ENCODE results near the gene PTGFRN. TPM values are rescaled to one million over a fixed set of nuclear protein-coding genes. Genes with fewer than 3 reads are reported as not detected.
"Not testable (repeated sequence)": the region's sequence is repeated elsewhere in the genome, so short reads cannot be mapped to it uniquely, and the experiment has no call there.

PTGFRN gene
- total RNA-seq, 1 donor from 2014 or later: 105 TPM

GRCh38 chr1:116939780-116940543, 30.2 kb downstream of the PTGFRN start:
- H3K9ac ChIP-seq (ENCODE audit: low read depth in 1 of 3, low read length in 3 of 3); H3K9me3 ChIP-seq (ENCODE audit: control insufficient read depth in 3 of 3, low read length in 3 of 3); H3K27me3 ChIP-seq (ENCODE audit: control insufficient read depth in 3 of 3, insufficient read depth in 3 of 3, low read length in 3 of 3); H3K36me3 ChIP-seq (ENCODE audit: control insufficient read depth in 3 of 3, insufficient read depth in 3 of 3, low read length in 3 of 3); H3K4me1 ChIP-seq (ENCODE audit: control insufficient read depth in 3 of 3, insufficient read depth in 3 of 3, low read length in 3 of 3); H3K4me3 ChIP-seq (ENCODE audit: low read length in 3 of 3); H3K27ac ChIP-seq (ENCODE audit: low read depth, low read length): not testable (repeated sequence)

- H3K36me3 ChIP-seq (ENCODE audit: control insufficient read depth in 3 of 3, insufficient read depth in 3 of 3, low read length in 3 of 3): peaks cover 0 to 4% (median 2%) of the 10 kb centered on the region in 3 donors
- H3K27ac ChIP-seq (ENCODE audit: low read depth, low read length): no peak overlapping the region
- no peak overlapping the region for H3K4me3 ChIP-seq (ENCODE audit: low read length in 3 of 3)
- peaks cover 0 to 4% (median 0%) of the 10 kb centered on the region in 3 donors for H3K27me3 ChIP-seq (ENCODE audit: control insufficient read depth in 3 of 3, insufficient read depth in 3 of 3, low read length in 3 of 3)
- no peaks in the 10 kb centered on the region for H3K9me3 ChIP-seq (ENCODE audit: control insufficient read depth in 3 of 3, low read length in 3 of 3)
- no peak overlapping the region for H3K9ac ChIP-seq (ENCODE audit: low read depth in 1 of 3, low read length in 3 of 3)
- H3K4me1 ChIP-seq (ENCODE audit: control insufficient read depth in 3 of 3, insufficient read depth in 3 of 3, low read length in 3 of 3): no peaks in the 10 kb centered on the region
Measured at GRCh38 chr1:116940814-116941599, 31.3 kb downstream of the PTGFRN start.

GRCh38 chr1:116941670-116942069, 32.0 kb downstream of the PTGFRN start:
- Histone ChIP-seq H3K36me3 (ENCODE audit: control insufficient read depth in 3 of 3, insufficient read depth in 3 of 3, low read length in 3 of 3) (peaks cover 0 to 4% (median 2%) of the 10 kb centered on the region in 3 donors), H3K27me3 (ENCODE audit: control insufficient read depth in 3 of 3, insufficient read depth in 3 of 3, low read length in 3 of 3) (peaks cover 0 to 4% (median 0%) of the 10 kb centered on the region in 3 donors), H3K9me3 (ENCODE audit: control insufficient read depth in 3 of 3, low read length in 3 of 3) (no peaks in the 10 kb centered on the region), H3K4me3 (ENCODE audit: low read length in 3 of 3) (no peak overlapping the region), H3K4me1 (ENCODE audit: control insufficient read depth in 3 of 3, insufficient read depth in 3 of 3, low read length in 3 of 3) (no peaks in the 10 kb centered on the region), H3K27ac (ENCODE audit: low read depth, low read length) (no peak overlapping the region), H3K9ac (ENCODE audit: low read depth in 1 of 3, low read length in 3 of 3) (no peak overlapping the region)

GRCh38 chr1:116942344-116942743, 32.6 kb downstream of the PTGFRN start:
- H3K27ac ChIP-seq (ENCODE audit: low read depth, low read length): no peak overlapping the region
- H3K9ac ChIP-seq (ENCODE audit: low read depth in 1 of 3, low read length in 3 of 3): no peak overlapping the region
- peaks cover 0 to 4% (median 2%) of the 10 kb centered on the region in 3 donors for H3K36me3 ChIP-seq (ENCODE audit: control insufficient read depth in 3 of 3, insufficient read depth in 3 of 3, low read length in 3 of 3)
- peaks cover 0 to 4% (median 0%) of the 10 kb centered on the region in 3 donors for H3K27me3 ChIP-seq (ENCODE audit: control insufficient read depth in 3 of 3, insufficient read depth in 3 of 3, low read length in 3 of 3)
- no peak overlapping the region for H3K4me3 ChIP-seq (ENCODE audit: low read length in 3 of 3)
- H3K4me1 ChIP-seq (ENCODE audit: control insufficient read depth in 3 of 3, insufficient read depth in 3 of 3, low read length in 3 of 3): peaks cover 0 to under 1% (median 0%) of the 10 kb centered on the region in 3 donors
- H3K9me3 ChIP-seq (ENCODE audit: control insufficient read depth in 3 of 3, low read length in 3 of 3): no peaks in the 10 kb centered on the region

GRCh38 chr1:116943438-116943837, 33.7 kb downstream of the PTGFRN start:
- Histone ChIP-seq H3K27ac (ENCODE audit: low read depth, low read length) (no peak overlapping the region), H3K4me1 (ENCODE audit: control insufficient read depth in 3 of 3, insufficient read depth in 3 of 3, low read length in 3 of 3) (peaks cover 0 to 11% (median 0%) of the 10 kb centered on the region in 3 donors), H3K36me3 (ENCODE audit: control insufficient read depth in 3 of 3, insufficient read depth in 3 of 3, low read length in 3 of 3) (peaks cover 0 to 4% (median 2%) of the 10 kb centered on the region in 3 donors), H3K9me3 (ENCODE audit: control insufficient read depth in 3 of 3, low read length in 3 of 3) (no peaks in the 10 kb centered on the region), H3K27me3 (ENCODE audit: control insufficient read depth in 3 of 3, insufficient read depth in 3 of 3, low read length in 3 of 3) (peaks cover 0 to 4% (median 0%) of the 10 kb centered on the region in 3 donors), H3K9ac (ENCODE audit: low read depth in 1 of 3, low read length in 3 of 3) (no peak overlapping the region), H3K4me3 (ENCODE audit: low read length in 3 of 3) (no peak overlapping the region)

- no peaks in the 10 kb centered on the region for H3K9me3 ChIP-seq (ENCODE audit: control insufficient read depth in 3 of 3, low read length in 3 of 3)
- H3K36me3 ChIP-seq (ENCODE audit: control insufficient read depth in 3 of 3, insufficient read depth in 3 of 3, low read length in 3 of 3): peaks cover 0 to 9% (median 2%) of the 10 kb centered on the region in 3 donors
- H3K4me1 ChIP-seq (ENCODE audit: control insufficient read depth in 3 of 3, insufficient read depth in 3 of 3, low read length in 3 of 3): peaks cover 0 to 22% (median 6%) of the 10 kb centered on the region in 3 donors
- H3K27me3 ChIP-seq (ENCODE audit: control insufficient read depth in 3 of 3, insufficient read depth in 3 of 3, low read length in 3 of 3): peaks cover 0 to 4% (median 0%) of the 10 kb centered on the region in 3 donors
- no peak overlapping the region for H3K4me3 ChIP-seq (ENCODE audit: low read length in 3 of 3)
- H3K27ac ChIP-seq (ENCODE audit: low read depth, low read length): no peak overlapping the region
- H3K9ac ChIP-seq (ENCODE audit: low read depth in 1 of 3, low read length in 3 of 3): no peak overlapping the region
Measured at GRCh38 chr1:116944613-116945012, 34.9 kb downstream of the PTGFRN start.

GRCh38 chr1:116945421-116945820, 35.7 kb downstream of the PTGFRN start:
- no peak overlapping the region for H3K9ac ChIP-seq (ENCODE audit: low read depth in 1 of 3, low read length in 3 of 3)
- no peak overlapping the region for H3K27ac ChIP-seq (ENCODE audit: low read depth, low read length)
- peaks cover 0 to 4% (median 0%) of the 10 kb centered on the region in 3 donors for H3K27me3 ChIP-seq (ENCODE audit: control insufficient read depth in 3 of 3, insufficient read depth in 3 of 3, low read length in 3 of 3)
- no peaks in the 10 kb centered on the region for H3K9me3 ChIP-seq (ENCODE audit: control insufficient read depth in 3 of 3, low read length in 3 of 3)
- no peak overlapping the region for H3K4me3 ChIP-seq (ENCODE audit: low read length in 3 of 3)
- H3K36me3 ChIP-seq (ENCODE audit: control insufficient read depth in 3 of 3, insufficient read depth in 3 of 3, low read length in 3 of 3): peaks cover 0 to 10% (median 2%) of the 10 kb centered on the region in 3 donors
- peaks cover 0 to 28% (median 8%) of the 10 kb centered on the region in 3 donors for H3K4me1 ChIP-seq (ENCODE audit: control insufficient read depth in 3 of 3, insufficient read depth in 3 of 3, low read length in 3 of 3)

GRCh38 chr1:116945996-116946395, 36.3 kb downstream of the PTGFRN start:
- Histone ChIP-seq H3K27me3 (ENCODE audit: control insufficient read depth in 3 of 3, insufficient read depth in 3 of 3, low read length in 3 of 3) (peaks cover 0 to 4% (median 0%) of the 10 kb centered on the region in 3 donors), H3K9ac (ENCODE audit: low read depth in 1 of 3, low read length in 3 of 3) (no peak overlapping the region), H3K36me3 (ENCODE audit: control insufficient read depth in 3 of 3, insufficient read depth in 3 of 3, low read length in 3 of 3) (peaks cover 0 to 10% (median 2%) of the 10 kb centered on the region in 3 donors), H3K4me1 (ENCODE audit: control insufficient read depth in 3 of 3, insufficient read depth in 3 of 3, low read length in 3 of 3) (peaks cover 0 to 30% (median 8%) of the 10 kb centered on the region in 3 donors), H3K4me3 (ENCODE audit: low read length in 3 of 3) (no peak overlapping the region), H3K27ac (ENCODE audit: low read depth, low read length) (no peak overlapping the region), H3K9me3 (ENCODE audit: control insufficient read depth in 3 of 3, low read length in 3 of 3) (no peaks in the 10 kb centered on the region)

GRCh38 chr1:116947092-116947860, 37.6 kb downstream of the PTGFRN start:
- Histone ChIP-seq H3K27me3 (ENCODE audit: control insufficient read depth in 3 of 3, insufficient read depth in 3 of 3, low read length in 3 of 3) (no peaks in the 10 kb centered on the region), H3K4me3 (ENCODE audit: low read length in 3 of 3) (no peak overlapping the region), H3K36me3 (ENCODE audit: control insufficient read depth in 3 of 3, insufficient read depth in 3 of 3, low read length in 3 of 3) (peaks cover 0 to 7% (median under 1%) of the 10 kb centered on the region in 3 donors), H3K9me3 (ENCODE audit: control insufficient read depth in 3 of 3, low read length in 3 of 3) (no peaks in the 10 kb centered on the region), H3K27ac (ENCODE audit: low read depth, low read length) (peak overlapping the region; percentile 22), H3K4me1 (ENCODE audit: control insufficient read depth in 3 of 3, insufficient read depth in 3 of 3, low read length in 3 of 3) (peaks cover 0 to 30% (median 8%) of the 10 kb centered on the region in 3 donors), H3K9ac (ENCODE audit: low read depth in 1 of 3, low read length in 3 of 3) (no peak overlapping the region)

Data from skeletal muscle tissue (tissue), 4 donors.